Fibroblast of peridontal ligament (primary cell): ENCODE data around the gene FGF11.

Experiments
- DNase-seq: peaks from one replicate; pipeline ENCODE4 v3.0.0-alpha.2; 2010; ENCODE audit errors: extremely low read depth

Gene FGF11

GRCh38 chr17:7408252-7408727, 31.0 kb upstream of the FGF11 start:
- DNase-seq, result no peak

GRCh38 chr17:7408863-7409262, 30.4 kb upstream of the FGF11 start:
- no peak for DNase-seq

- DNase-seq, result no peak
Measured at GRCh38 chr17:7409716-7410115, 29.6 kb upstream of the FGF11 start.

GRCh38 chr17:7410634-7411426, 28.5 kb upstream of the FGF11 start:
- no peak for DNase-seq

- no peak for DNase-seq
Measured at GRCh38 chr17:7411427-7411750, 27.9 kb upstream of the FGF11 start.

GRCh38 chr17:7413346-7413985, 25.8 kb upstream of the FGF11 start:
- peak; percentile 35 for DNase-seq

GRCh38 chr17:7414837-7415236, 24.5 kb upstream of the FGF11 start:
- no peak for DNase-seq

- no peak for DNase-seq
Measured at GRCh38 chr17:7415784-7416183, 23.5 kb upstream of the FGF11 start.

- no peak for DNase-seq
Measured at GRCh38 chr17:7416323-7416722, 23.0 kb upstream of the FGF11 start.

- no peak for DNase-seq
Measured at GRCh38 chr17:7417056-7417655, 22.2 kb upstream of the FGF11 start.

GRCh38 chr17:7418472-7419152, 20.7 kb upstream of the FGF11 start:
- no peak for DNase-seq

GRCh38 chr17:7419819-7420610, 19.3 kb upstream of the FGF11 start, which contains the start of gene SPEM1:
TSS of gene SPEM1 (plus strand) at chr17:7420324. CDS start at chr17:7420385, 61 bp downstream.
- no peak for DNase-seq

- DNase-seq, result no peak
Measured at GRCh38 chr17:7421186-7421585, 18.1 kb upstream of the FGF11 start.

- DNase-seq, result no peak
Measured at GRCh38 chr17:7423679-7424078, 15.6 kb upstream of the FGF11 start.

- DNase-seq, result no peak
Measured at GRCh38 chr17:7425316-7425715, 14.0 kb upstream of the FGF11 start, which contains the start of gene SPEM2. TSS of gene SPEM2 (plus strand) at chr17:7425616. CDS start at chr17:7425689, 73 bp downstream.

- no peak for DNase-seq
Measured at GRCh38 chr17:7425756-7426155, 13.6 kb upstream of the FGF11 start.

GRCh38 chr17:7426203-7426863, 13.0 kb upstream of the FGF11 start:
- DNase-seq, result no peak

- no peak for DNase-seq
Measured at GRCh38 chr17:7426896-7427489, 12.3 kb upstream of the FGF11 start.

- no peak for DNase-seq
Measured at GRCh38 chr17:7427549-7427948, 11.8 kb upstream of the FGF11 start.

- no peak for DNase-seq
Measured at GRCh38 chr17:7428557-7428956, 10.8 kb upstream of the FGF11 start, which contains the start of gene SPEM3. TSS of gene SPEM3 (plus strand) at chr17:7428857. CDS start at chr17:7428903, 46 bp downstream.
